Activated CD4-positive, alpha-beta T cell treated with anti-CD3 and anti-CD28 coated beads, Interleukin-2, Interleukin-6, amounts not matched to agents 100 ng/mL and 50 ng/mL, durations not matched to agents 16 hours and 8 hours (primary cell): Measurements from ENCODE around the gene TSN.
A peak's percentile ranks its signal among the peaks of the same experiment; 100 is the strongest.
"Not testable (repeated sequence)": the region's sequence is repeated elsewhere in the genome, so short reads cannot be mapped to it uniquely, and the experiment has no call there.

Experiments used
- DNase-seq: peaks from one replicate; pipeline ENCODE4 v3.0.0-alpha.2; 2020

Gene TSN

GRCh38 chr2:121755237-121756111 is at the start of gene TSN:
Gene TSN, plus strand, starts transcription at chr2:121755651. Its CDS starts 129 bp downstream, at chr2:121755780.
- peak; percentile 98 for DNase-seq

- DNase-seq, result no peak
Observed at GRCh38 chr2:121705958-121706357, 49.5 kb upstream of the TSN start.

- DNase-seq, result no peak
Observed at GRCh38 chr2:121707344-121707919, 48.0 kb upstream of the TSN start.

- DNase-seq, result no peak
Observed at GRCh38 chr2:121707920-121708361, 47.5 kb upstream of the TSN start.

- DNase-seq, result no peak
Observed at GRCh38 chr2:121709776-121710469, 45.5 kb upstream of the TSN start.

- no peak for DNase-seq
Observed at GRCh38 chr2:121710470-121711170, 44.8 kb upstream of the TSN start.

GRCh38 chr2:121711481-121711880 is 44.0 kb upstream of the TSN start:
- DNase-seq, result not testable (repeated sequence)

GRCh38 chr2:121716126-121716525 is 39.3 kb upstream of the TSN start:
- no peak for DNase-seq

- no peak for DNase-seq
Observed at GRCh38 chr2:121717529-121717928, 37.9 kb upstream of the TSN start.

- DNase-seq, result peak; percentile 22
Observed at GRCh38 chr2:121721926-121722325, 33.5 kb upstream of the TSN start.

- DNase-seq, result peak; percentile 74
Observed at GRCh38 chr2:121722479-121722878, 33.0 kb upstream of the TSN start.

GRCh38 chr2:121723316-121723715 is 32.1 kb upstream of the TSN start:
- DNase-seq, result peak; percentile 15

GRCh38 chr2:121727332-121727731 is 28.1 kb upstream of the TSN start:
- no peak for DNase-seq

- DNase-seq, result no peak
Observed at GRCh38 chr2:121727950-121728349, 27.5 kb upstream of the TSN start.

- no peak for DNase-seq
Observed at GRCh38 chr2:121731366-121731765, 24.1 kb upstream of the TSN start.

- not testable (repeated sequence) for DNase-seq
Observed at GRCh38 chr2:121734544-121734943, 20.9 kb upstream of the TSN start.

- DNase-seq, result peak; percentile 19
Observed at GRCh38 chr2:121735518-121736074, 19.9 kb upstream of the TSN start.

- DNase-seq, result no peak
Observed at GRCh38 chr2:121736140-121736461, 19.4 kb upstream of the TSN start.

- DNase-seq, result peak; percentile 100
Observed at GRCh38 chr2:121736462-121737336, 18.8 kb upstream of the TSN start, which contains the start of gene NIFK. Gene NIFK, minus strand, starts transcription at chr2:121736875. Its CDS starts 25 bp downstream, at chr2:121736850.

GRCh38 chr2:121740973-121741372 is 14.5 kb upstream of the TSN start:
- no peak for DNase-seq

GRCh38 chr2:121741450-121741849 is 14.0 kb upstream of the TSN start:
- DNase-seq, result no peak
